K562 (cell line): ENCODE data around the gene BEST4. TPM values are rescaled to one million over a fixed set of nuclear protein-coding genes. Genes with fewer than 3 reads are reported as not detected.
A peak's percentile ranks its signal among the peaks of the same experiment; 100 is the strongest.

Experiments
- GATAD2A ChIP-seq: fragments of 450-650 bp; IDR thresholded peaks from 2 replicates; pipeline ENCODE4 v1.6.1; 2017
- HBP1 ChIP-seq: fragments of 450-650 bp; formaldehyde crosslinking; IDR thresholded peaks from 2 replicates; pipeline ENCODE4 v1.4.0; 2022; ENCODE audit warnings: missing genetic modification characterization
- HEY1 ChIP-seq: fragments of 250-450 bp; sonication (Bioruptor Pico); IDR thresholded peaks from 2 replicates; pipeline ENCODE4 v1.5.0; 2020; ENCODE audit warnings: mild to moderate bottlenecking, moderate library complexity, borderline replicate concordance
- HMG20A ChIP-seq: fragments of 450-650 bp; formaldehyde crosslinking; conservative IDR thresholded peaks from 2 replicates; pipeline ENCODE4 v1.4.0; 2020; ENCODE audit warnings: mild to moderate bottlenecking, mixed read lengths
- HNRNPUL1 ChIP-seq: fragments of 200-400 bp; formaldehyde crosslinking; IDR thresholded peaks from 2 replicates; pipeline ENCODE4 v1.6.1; 2017; ENCODE audit warnings: low read length
- KAT7 ChIP-seq: sonication (generic); formaldehyde crosslinking; IDR thresholded peaks from 2 replicates; pipeline ENCODE4 v1.8.0; 2022; ENCODE audit warnings: missing genetic modification reagents, mild to moderate bottlenecking, borderline replicate concordance
- NR2C2 ChIP-seq, 2 experiments: fragments of 200-800 bp in 1 of 2; sonication (Bioruptor generic) in 1 of 2; sonication (generic) in 1 of 2; formaldehyde crosslinking in 1 of 2; IDR thresholded peaks; 2 replicates each; pipeline versions ENCODE4 v1.6.1 to v1.8.0; 2016 to 2022; ENCODE audit warnings: mild to moderate bottlenecking in 1 of 2, missing compliant biosample characterization in 1 of 2, missing genetic modification characterization in 1 of 2, missing genetic modification reagents in 1 of 2
- RHOXF2B ChIP-seq: fragments of 250-450 bp; sonication (Bioruptor Pico); conservative IDR thresholded peaks from 2 replicates; pipeline ENCODE4 v1.5.1; 2021
- SRSF3 ChIP-seq: fragments of 200-400 bp; formaldehyde crosslinking; IDR thresholded peaks from 2 replicates; pipeline ENCODE4 v1.6.1; 2016; ENCODE audit warnings: mild to moderate bottlenecking, low read length, moderate library complexity; ENCODE audit not compliant: insufficient read depth
- STAT5B ChIP-seq: fragments of 250-450 bp; sonication (Bioruptor Pico); IDR thresholded peaks from 2 replicates; pipeline ENCODE4 v1.8.0; 2021; ENCODE audit warnings: mild to moderate bottlenecking, inconsistent platforms
- TEAD1 ChIP-seq, 2 experiments: fragments of 450-650 bp in 1 of 2; sonication (generic) in 1 of 2; formaldehyde crosslinking; IDR thresholded peaks; 2 replicates each; pipeline versions ENCODE4 v1.4.0 to v1.8.0; 2020 to 2022; ENCODE audit warnings: mild to moderate bottlenecking in 2 of 2, missing genetic modification reagents in 1 of 2
- YY1 ChIP-seq, 3 experiments: IDR thresholded peaks; 2 replicates each; pipeline ENCODE4 v1.6.1; 2011; ENCODE audit warnings: low read length in 2 of 3, mild to moderate bottlenecking in 2 of 3, moderate library complexity in 2 of 3, borderline replicate concordance in 1 of 3, control low read depth in 1 of 3, low read depth in 1 of 3; ENCODE audit not compliant: insufficient read depth in 3 of 3, insufficient replicate concordance in 2 of 3, control insufficient read depth in 1 of 3, insufficient read length in 1 of 3; ENCODE audit errors: extremely low read depth in 1 of 3
- ZC3H11A ChIP-seq: IDR thresholded peaks from 2 replicates; pipeline ENCODE4 v1.6.1; 2012; ENCODE audit warnings: low read depth, low read length, improper control_type of control experiment
- ZNF165 ChIP-seq: fragments of 250-450 bp; sonication (Bioruptor Pico); IDR thresholded peaks from 2 replicates; pipeline ENCODE4 v1.4.0; 2020; ENCODE audit warnings: borderline replicate concordance
- ZNF197 ChIP-seq: fragments of 200-800 bp; sonication (Bioruptor generic); IDR thresholded peaks from 2 replicates; pipeline ENCODE4 v1.6.1; 2016; ENCODE audit warnings: low read depth, missing genetic modification characterization, missing compliant biosample characterization
- ZNF778 ChIP-seq: fragments of 450-650 bp; formaldehyde crosslinking; IDR thresholded peaks from 2 replicates; pipeline ENCODE4 v1.4.0; 2020; ENCODE audit warnings: mild to moderate bottlenecking, moderate library complexity
- ZNF830 ChIP-seq: fragments of 250-450 bp; sonication (Bioruptor Pico); IDR thresholded peaks from 2 replicates; pipeline ENCODE4 v1.5.0; 2021; ENCODE audit warnings: mild to moderate bottlenecking
- ZSCAN29 ChIP-seq: fragments of 450-650 bp; IDR thresholded peaks from 2 replicates; pipeline ENCODE4 v1.6.1; 2017
- polyA plus RNA-seq, 8 experiments: library from polyadenylated mRNA; depleted of rRNA in 4 of 8; stranded (reverse) in 5 of 8; unstranded in 3 of 8; fragments of >200 nt; fragmentation: Nextera tagmentation in 2 of 8; fragmentation: Illumina TruSeq in 1 of 8; extraction: Ambion mirVana in 2 of 8; extraction: Trizol in 1 of 8; gene quantifications; 2 replicates each; pipeline versions ENCODE4 v1.2.1 to v1.2.3, GENCODE V29; 2011 to 2014; ENCODE audit warnings: inconsistent platforms in 1 of 8, missing spikeins in 1 of 8
- total RNA-seq, 7 experiments: library from RNA; depleted of rRNA in 6 of 7; stranded (reverse); fragments of >200 nt in 6 of 7; fragmentation: Illumina TruSeq in 2 of 7; extraction: Trizol in 2 of 7; gene quantifications; 2 replicates each; pipeline versions ENCODE4 v1.2.1 to v1.2.3, GENCODE V29; 2011 to 2021; ENCODE audit warnings: low replicate concordance in 1 of 7
- TF ChIP-seq, protein P1 (sequence below): fragments of 450-650 bp; IDR thresholded peaks from 2 replicates; pipeline ENCODE4 v1.6.1; 2016; ENCODE audit warnings: low read depth, mild to moderate bottlenecking, moderate library complexity
- TF ChIP-seq, protein P2 (sequence below): sonication (generic); formaldehyde crosslinking; IDR thresholded peaks from 2 replicates; pipeline ENCODE4 v1.8.1; 2023; ENCODE audit warnings: mild to moderate bottlenecking, missing genetic modification reagents

Gene BEST4
- total and polyA plus RNA-seq, 9 of the 15 experiments (the other 6 are each of a cell fraction or from before 2014, with no cell fraction given): 0.07 to 0.11 TPM; not detected in 7

DNA sequence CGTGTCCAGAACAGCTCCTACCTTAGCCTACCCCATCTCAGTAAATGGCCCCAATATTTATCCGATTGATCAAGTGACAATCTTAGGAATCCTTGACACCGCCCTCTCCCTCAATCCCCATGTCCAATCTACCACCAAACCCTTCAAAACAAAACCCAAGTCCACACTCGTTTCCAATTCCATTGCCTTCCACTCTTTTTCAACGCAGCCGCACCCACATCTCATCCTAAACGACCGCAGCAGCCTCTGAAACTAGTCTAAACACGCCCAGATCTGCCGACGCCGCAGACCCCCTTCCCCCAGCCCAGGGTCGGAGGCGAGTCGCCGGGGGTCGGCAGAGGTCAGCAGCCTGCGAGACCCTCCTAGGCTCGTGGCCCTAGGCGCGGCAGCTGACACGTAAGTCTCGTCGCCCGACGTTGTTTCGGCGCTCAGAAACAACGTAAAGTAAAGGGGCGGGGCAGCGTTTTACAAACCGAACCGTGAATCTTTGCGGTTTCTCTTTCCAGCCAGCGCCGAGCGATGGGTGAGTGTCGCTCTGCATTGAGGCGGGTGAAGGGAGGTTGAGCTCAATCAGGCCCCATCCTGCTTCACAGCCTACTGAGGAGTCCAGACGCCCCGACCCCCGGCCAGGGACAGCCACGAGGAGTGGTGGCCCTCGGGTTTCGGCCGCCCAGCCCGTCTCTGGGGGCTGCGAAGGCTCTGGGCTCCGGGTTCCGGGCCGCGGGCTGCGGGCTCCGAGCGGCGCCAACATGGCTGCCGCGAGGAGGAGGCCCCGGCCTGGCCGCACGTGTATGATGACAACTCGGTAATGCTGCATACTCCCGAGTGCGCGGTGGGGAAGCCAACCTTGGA is 12.7 kb downstream of the BEST4 start, which contains the start of gene RPS8 (continued):
- TF ChIP-seq YY1 (IDR thresholded peaks at IDR 0.05; ENCODE audit: borderline replicate concordance in 1 of 3, control insufficient read depth in 1 of 3, extremely low read depth in 1 of 3, insufficient read depth in 3 of 3, insufficient read length in 1 of 3, insufficient replicate concordance in 2 of 3, low read depth in 1 of 3, low read length in 2 of 3) (peak; percentile 76 to 96 (median 92)), SRSF3 (0 out of 2 replicates have a peak, but pooled peaks have one; percentile 42), RHOXF2B (CRISPR knock-in tag) (no peak; the same call in 1 of the 2 replicates), ZC3H11A (no peak), HEY1 (CRISPR knock-in tag) (peak; percentile 27; the same call in 1 of the 2 replicates), HBP1 (CRISPR knock-in tag) (peak; percentile 94), GATAD2A (peak; percentile 91), ZSCAN29 (no peak), HNRNPUL1 (no peak), STAT5B (CRISPR knock-in tag) (no peak), NR2C2 (CRISPR knock-in tag; IDR thresholded peaks at IDR 0.05) (peak; percentile 79; the same call in 1 of the 2 replicates), NR2C2 (tag; IDR thresholded peaks at IDR 0.05) (peak; percentile 92), KAT7 (CRISPR knock-in tag) (no peak), ZNF197 (CRISPR knock-in tag) (no peak; the same call in 1 of the 2 replicates), ZNF165 (no peak), ZNF778 (CRISPR knock-in tag) (no peak), HMG20A (CRISPR knock-in tag) (no peak), ZNF830 (CRISPR knock-in tag) (peak; percentile 72; the same call in 1 of the 2 replicates), TEAD1 (CRISPR knock-in tag; IDR thresholded peaks at IDR 0.05) (peak; percentile 34 to 91; a peak in 2 of 4 replicates)
- TF ChIP-seq, protein P1, sequence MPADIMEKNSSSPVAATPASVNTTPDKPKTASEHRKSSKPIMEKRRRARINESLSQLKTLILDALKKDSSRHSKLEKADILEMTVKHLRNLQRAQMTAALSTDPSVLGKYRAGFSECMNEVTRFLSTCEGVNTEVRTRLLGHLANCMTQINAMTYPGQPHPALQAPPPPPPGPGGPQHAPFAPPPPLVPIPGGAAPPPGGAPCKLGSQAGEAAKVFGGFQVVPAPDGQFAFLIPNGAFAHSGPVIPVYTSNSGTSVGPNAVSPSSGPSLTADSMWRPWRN: no peak; the same call in 1 of the 2 replicates
- TF ChIP-seq, protein P2, sequence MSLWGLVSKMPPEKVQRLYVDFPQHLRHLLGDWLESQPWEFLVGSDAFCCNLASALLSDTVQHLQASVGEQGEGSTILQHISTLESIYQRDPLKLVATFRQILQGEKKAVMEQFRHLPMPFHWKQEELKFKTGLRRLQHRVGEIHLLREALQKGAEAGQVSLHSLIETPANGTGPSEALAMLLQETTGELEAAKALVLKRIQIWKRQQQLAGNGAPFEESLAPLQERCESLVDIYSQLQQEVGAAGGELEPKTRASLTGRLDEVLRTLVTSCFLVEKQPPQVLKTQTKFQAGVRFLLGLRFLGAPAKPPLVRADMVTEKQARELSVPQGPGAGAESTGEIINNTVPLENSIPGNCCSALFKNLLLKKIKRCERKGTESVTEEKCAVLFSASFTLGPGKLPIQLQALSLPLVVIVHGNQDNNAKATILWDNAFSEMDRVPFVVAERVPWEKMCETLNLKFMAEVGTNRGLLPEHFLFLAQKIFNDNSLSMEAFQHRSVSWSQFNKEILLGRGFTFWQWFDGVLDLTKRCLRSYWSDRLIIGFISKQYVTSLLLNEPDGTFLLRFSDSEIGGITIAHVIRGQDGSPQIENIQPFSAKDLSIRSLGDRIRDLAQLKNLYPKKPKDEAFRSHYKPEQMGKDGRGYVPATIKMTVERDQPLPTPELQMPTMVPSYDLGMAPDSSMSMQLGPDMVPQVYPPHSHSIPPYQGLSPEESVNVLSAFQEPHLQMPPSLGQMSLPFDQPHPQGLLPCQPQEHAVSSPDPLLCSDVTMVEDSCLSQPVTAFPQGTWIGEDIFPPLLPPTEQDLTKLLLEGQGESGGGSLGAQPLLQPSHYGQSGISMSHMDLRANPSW (CRISPR knock-in tag): no peak; the same call in 1 of the 2 replicates
